GM12892 (cell line): ENCODE data around the gene EXOSC10.

Experiments
- POLR2A ChIP-seq: IDR thresholded peaks from 2 replicates; pipeline ENCODE4 v1.6.1; 2011; ENCODE audit warnings: low read depth, low read length, control low read depth
- TAF1 ChIP-seq: IDR thresholded peaks from 2 replicates; pipeline ENCODE4 v1.6.1; 2011; ENCODE audit warnings: low read depth, mild to moderate bottlenecking, control low read depth, low read length, borderline replicate concordance

GRCh38 chr1:11105586-11105985 lies 5.9 kb upstream of the EXOSC10 start:
- TF ChIP-seq POLR2A = no peak
- TF ChIP-seq TAF1 = no peak
